ENCODE results near the gene CEP97. TPM values are rescaled to one million over a fixed set of nuclear protein-coding genes. Genes with fewer than 3 reads are reported as not detected.

CEP97 gene
- 1 to 10 TPM; 3.0 to 6.7 (median 5.9) TPM for total RNA-seq

- Histone ChIP-seq H3K4me1 (peaks cover 3 to 34% (median 9%) of the 10 kb centered on the region in 3 donors), H3K4me3 (peak within 1 kb of the TSS; percentile 57 to 89 (median 75)), H3K9me3 (no peaks in the 10 kb centered on the region), H3K36me3 (peaks cover 0 to 26% (median 13%) of the 10 kb centered on the region in 3 donors), H3K27ac (peak within 1 kb of the TSS; percentile 64 to 87 (median 81)), H3K27me3 (no peaks in the 10 kb centered on the region)
- TF ChIP-seq CTCF (IDR thresholded peaks at IDR 0.05) (peak in 1 of 6 experiments; percentile 4), POLR2A (IDR thresholded peaks at IDR 0.05) (peak in 2 of 4 donors; percentile 16 to 57)
- intact Hi-C loops (cut with DNase I) = no loop called here
- peak; percentile 66 for DNase-seq
- 0% methylated on average over 21 to 23 of the region's 49 CpGs for WGBS, 2 donors
Observed at GRCh38 chr3:101724329-101725193, at the start of gene CEP97. Gene CEP97, plus strand, starts transcription at chr3:101724614. Its CDS starts 63 bp downstream, at chr3:101724677.

- no peak for TF ChIP-seq POLR2A (IDR thresholded peaks at IDR 0.05)
- TF ChIP-seq CTCF (IDR thresholded peaks at IDR 0.05) = peak in 1 of 6 experiments; percentile 6
- no peak for DNase-seq
Observed at GRCh38 chr3:101675709-101676215, 48.7 kb upstream of the CEP97 start.

GRCh38 chr3:101676216-101676764 is 48.1 kb upstream of the CEP97 start:
- Histone ChIP-seq H3K4me3 (peak overlapping the region; percentile 88 to 100 (median 92)), H3K27me3 (no peaks in the 10 kb centered on the region), H3K27ac (peak overlapping the region; percentile 98 to 100 (median 99)), H3K36me3 (peaks cover 9 to 30% (median 10%) of the 10 kb centered on the region in 3 donors), H3K4me1 (peaks cover 11 to 49% (median 22%) of the 10 kb centered on the region in 3 donors), H3K9me3 (no peaks in the 10 kb centered on the region)
- TF ChIP-seq CTCF (IDR thresholded peaks at IDR 0.05) (peak in 4 of 6 experiments; percentile 2 to 22 (median 9)), POLR2A (IDR thresholded peaks at IDR 0.05) (peak in 3 of 4 donors; percentile 11 to 69 (median 49))
- DNase-seq = no peak
- 0% methylated on average over 3 of the region's 57 CpGs; no CpG with 5 or more reads in 1 of the 2 donors for WGBS, 2 donors
- intact Hi-C loops (cut with DNase I) = no loop called here

More at GRCh38 chr3:101675709-101676215, 48.7 kb upstream of the CEP97 start:
- no peaks in the 10 kb centered on the region for H3K27me3 ChIP-seq
- H3K36me3 ChIP-seq = peaks cover 5 to 30% (median 8%) of the 10 kb centered on the region in 3 donors
- H3K9me3 ChIP-seq = no peaks in the 10 kb centered on the region
- intact Hi-C loops (cut with DNase I) = no loop called here
- H3K4me3 ChIP-seq = peak overlapping the region; percentile 88 to 100 (median 92)
- WGBS, 2 donors = 5 to 8% methylated on average over 20 to 27 of the region's 27 CpGs
- H3K4me1 ChIP-seq = peaks cover 11 to 49% (median 22%) of the 10 kb centered on the region in 3 donors
- H3K27ac ChIP-seq = peak overlapping the region; percentile 98 to 100 (median 99)

- H3K4me1 ChIP-seq = peaks cover 15 to 55% (median 22%) of the 10 kb centered on the region in 3 donors
- H3K36me3 ChIP-seq = peaks cover 15 to 30% (median 16%) of the 10 kb centered on the region in 3 donors
- 0% methylated on average over 11 to 18 of the region's 57 CpGs for WGBS, 2 donors
- intact Hi-C loops (cut with DNase I) = no loop called here
- H3K27ac ChIP-seq = peak within 1 kb of the TSS; percentile 98 to 100 (median 99)
- H3K9me3 ChIP-seq = no peaks in the 10 kb centered on the region
- no peaks in the 10 kb centered on the region for H3K27me3 ChIP-seq
- TF ChIP-seq POLR2A (IDR thresholded peaks at IDR 0.05) (peak in 3 of 4 donors; percentile 72 to 94 (median 86)), CTCF (IDR thresholded peaks at IDR 0.05) (peak in 4 of 6 experiments; percentile 30 to 37 (median 34))
- no peak for DNase-seq
- peak within 1 kb of the TSS; percentile 88 to 100 (median 92) for H3K4me3 ChIP-seq
Observed at GRCh38 chr3:101676765-101677435, 47.5 kb upstream of the CEP97 start, which contains the start of gene ZBTB11. Gene ZBTB11, minus strand, starts transcription at chr3:101677132. Its CDS starts 218 bp downstream, at chr3:101676914.
